ENCODE results near the gene PFKP.

PFKP gene

GRCh38 chr10:3132036-3133025, 65.0 kb downstream of the PFKP start:
- Histone ChIP-seq H3K9ac (ENCODE audit: low read depth in 1 of 2, low read length in 2 of 2) (no peak overlapping the region), H3K9me3 (ENCODE audit: control insufficient read depth in 1 of 2, low read length in 2 of 2) (no peaks in the 10 kb centered on the region), H3K36me3 (ENCODE audit: control insufficient read depth in 1 of 2, insufficient read depth in 2 of 2, low read length in 2 of 2) (peaks cover 24 to 64% of the 10 kb centered on the region in 2 donors), H3K27ac (ENCODE audit: low read depth, low read length) (no peak overlapping the region), H3K4me3 (ENCODE audit: low read depth in 1 of 2, low read length in 2 of 2) (no peak overlapping the region), H3K27me3 (ENCODE audit: control insufficient read depth in 1 of 2, insufficient read depth in 2 of 2, low read length in 2 of 2) (no peaks in the 10 kb centered on the region), H3K4me1 (ENCODE audit: control insufficient read depth in 1 of 2, insufficient read depth in 2 of 2, low read length in 2 of 2) (peaks cover 0 to 1% of the 10 kb centered on the region in 2 donors)

GRCh38 chr10:3133948-3134347, 66.6 kb downstream of the PFKP start:
- H3K4me1 ChIP-seq (ENCODE audit: control insufficient read depth in 1 of 2, insufficient read depth in 2 of 2, low read length in 2 of 2), result no peaks in the 10 kb centered on the region
- peaks cover 31 to 80% of the 10 kb centered on the region in 2 donors for H3K36me3 ChIP-seq (ENCODE audit: control insufficient read depth in 1 of 2, insufficient read depth in 2 of 2, low read length in 2 of 2)
- no peaks in the 10 kb centered on the region for H3K27me3 ChIP-seq (ENCODE audit: control insufficient read depth in 1 of 2, insufficient read depth in 2 of 2, low read length in 2 of 2)
- no peak overlapping the region for H3K27ac ChIP-seq (ENCODE audit: low read depth, low read length)
- no peaks in the 10 kb centered on the region for H3K9me3 ChIP-seq (ENCODE audit: control insufficient read depth in 1 of 2, low read length in 2 of 2)
- no peak overlapping the region for H3K4me3 ChIP-seq (ENCODE audit: low read depth in 1 of 2, low read length in 2 of 2)
- no peak overlapping the region for H3K9ac ChIP-seq (ENCODE audit: low read depth in 1 of 2, low read length in 2 of 2)

- no peaks in the 10 kb centered on the region for H3K27me3 ChIP-seq (ENCODE audit: control insufficient read depth in 1 of 2, insufficient read depth in 2 of 2, low read length in 2 of 2)
- no peak overlapping the region for H3K4me3 ChIP-seq (ENCODE audit: low read depth in 1 of 2, low read length in 2 of 2)
- H3K9ac ChIP-seq (ENCODE audit: low read depth in 1 of 2, low read length in 2 of 2), result no peak overlapping the region
- peaks cover 32 to 88% of the 10 kb centered on the region in 2 donors for H3K36me3 ChIP-seq (ENCODE audit: control insufficient read depth in 1 of 2, insufficient read depth in 2 of 2, low read length in 2 of 2)
- no peaks in the 10 kb centered on the region for H3K4me1 ChIP-seq (ENCODE audit: control insufficient read depth in 1 of 2, insufficient read depth in 2 of 2, low read length in 2 of 2)
- no peak overlapping the region for H3K27ac ChIP-seq (ENCODE audit: low read depth, low read length)
- H3K9me3 ChIP-seq (ENCODE audit: control insufficient read depth in 1 of 2, low read length in 2 of 2), result no peaks in the 10 kb centered on the region
These were observed 67.7 kb downstream of the PFKP start for GRCh38 chr10:3135006-3135405.

- no peak overlapping the region for H3K9ac ChIP-seq (ENCODE audit: low read depth in 1 of 2, low read length in 2 of 2)
- H3K27me3 ChIP-seq (ENCODE audit: control insufficient read depth in 1 of 2, insufficient read depth in 2 of 2, low read length in 2 of 2), result no peaks in the 10 kb centered on the region
- H3K36me3 ChIP-seq (ENCODE audit: control insufficient read depth in 1 of 2, insufficient read depth in 2 of 2, low read length in 2 of 2), result peaks cover 33 to 93% of the 10 kb centered on the region in 2 donors
- no peak overlapping the region for H3K4me3 ChIP-seq (ENCODE audit: low read depth in 1 of 2, low read length in 2 of 2)
- H3K9me3 ChIP-seq (ENCODE audit: control insufficient read depth in 1 of 2, low read length in 2 of 2), result no peaks in the 10 kb centered on the region
- H3K27ac ChIP-seq (ENCODE audit: low read depth, low read length), result no peak overlapping the region
- H3K4me1 ChIP-seq (ENCODE audit: control insufficient read depth in 1 of 2, insufficient read depth in 2 of 2, low read length in 2 of 2), result no peaks in the 10 kb centered on the region
These were observed 69.0 kb downstream of the PFKP start for GRCh38 chr10:3136336-3136735.

GRCh38 chr10:3136763-3137611, 69.6 kb downstream of the PFKP start:
- no peak overlapping the region for H3K4me3 ChIP-seq (ENCODE audit: low read depth in 1 of 2, low read length in 2 of 2)
- no peaks in the 10 kb centered on the region for H3K9me3 ChIP-seq (ENCODE audit: control insufficient read depth in 1 of 2, low read length in 2 of 2)
- no peaks in the 10 kb centered on the region for H3K27me3 ChIP-seq (ENCODE audit: control insufficient read depth in 1 of 2, insufficient read depth in 2 of 2, low read length in 2 of 2)
- no peak overlapping the region for H3K27ac ChIP-seq (ENCODE audit: low read depth, low read length)
- H3K4me1 ChIP-seq (ENCODE audit: control insufficient read depth in 1 of 2, insufficient read depth in 2 of 2, low read length in 2 of 2), result no peaks in the 10 kb centered on the region
- H3K36me3 ChIP-seq (ENCODE audit: control insufficient read depth in 1 of 2, insufficient read depth in 2 of 2, low read length in 2 of 2), result peaks cover 34 to 90% of the 10 kb centered on the region in 2 donors
- H3K9ac ChIP-seq (ENCODE audit: low read depth in 1 of 2, low read length in 2 of 2), result no peak overlapping the region

GRCh38 chr10:3137958-3138726, 70.8 kb downstream of the PFKP start:
- no peak overlapping the region for H3K9ac ChIP-seq (ENCODE audit: low read depth in 1 of 2, low read length in 2 of 2)
- H3K4me1 ChIP-seq (ENCODE audit: control insufficient read depth in 1 of 2, insufficient read depth in 2 of 2, low read length in 2 of 2), result no peaks in the 10 kb centered on the region
- H3K27me3 ChIP-seq (ENCODE audit: control insufficient read depth in 1 of 2, insufficient read depth in 2 of 2, low read length in 2 of 2), result no peaks in the 10 kb centered on the region
- H3K4me3 ChIP-seq (ENCODE audit: low read depth in 1 of 2, low read length in 2 of 2), result no peak overlapping the region
- peaks cover 35 to 90% of the 10 kb centered on the region in 2 donors for H3K36me3 ChIP-seq (ENCODE audit: control insufficient read depth in 1 of 2, insufficient read depth in 2 of 2, low read length in 2 of 2)
- no peaks in the 10 kb centered on the region for H3K9me3 ChIP-seq (ENCODE audit: control insufficient read depth in 1 of 2, low read length in 2 of 2)
- no peak overlapping the region for H3K27ac ChIP-seq (ENCODE audit: low read depth, low read length)

- H3K36me3 ChIP-seq (ENCODE audit: control insufficient read depth in 1 of 2, insufficient read depth in 2 of 2, low read length in 2 of 2), result peaks cover 41 to 92% of the 10 kb centered on the region in 2 donors
- H3K9me3 ChIP-seq (ENCODE audit: control insufficient read depth in 1 of 2, low read length in 2 of 2), result no peaks in the 10 kb centered on the region
- H3K4me1 ChIP-seq (ENCODE audit: control insufficient read depth in 1 of 2, insufficient read depth in 2 of 2, low read length in 2 of 2), result no peaks in the 10 kb centered on the region
- no peaks in the 10 kb centered on the region for H3K27me3 ChIP-seq (ENCODE audit: control insufficient read depth in 1 of 2, insufficient read depth in 2 of 2, low read length in 2 of 2)
- H3K27ac ChIP-seq (ENCODE audit: low read depth, low read length), result no peak overlapping the region
- no peak overlapping the region for H3K4me3 ChIP-seq (ENCODE audit: low read depth in 1 of 2, low read length in 2 of 2)
- no peak overlapping the region for H3K9ac ChIP-seq (ENCODE audit: low read depth in 1 of 2, low read length in 2 of 2)
These were observed 72.0 kb downstream of the PFKP start for GRCh38 chr10:3139216-3139910.

- no peaks in the 10 kb centered on the region for H3K27me3 ChIP-seq (ENCODE audit: control insufficient read depth in 1 of 2, insufficient read depth in 2 of 2, low read length in 2 of 2)
- H3K4me1 ChIP-seq (ENCODE audit: control insufficient read depth in 1 of 2, insufficient read depth in 2 of 2, low read length in 2 of 2), result no peaks in the 10 kb centered on the region
- no peak overlapping the region for H3K4me3 ChIP-seq (ENCODE audit: low read depth in 1 of 2, low read length in 2 of 2)
- H3K27ac ChIP-seq (ENCODE audit: low read depth, low read length), result no peak overlapping the region
- H3K9me3 ChIP-seq (ENCODE audit: control insufficient read depth in 1 of 2, low read length in 2 of 2), result no peaks in the 10 kb centered on the region
- peaks cover 42 to 92% of the 10 kb centered on the region in 2 donors for H3K36me3 ChIP-seq (ENCODE audit: control insufficient read depth in 1 of 2, insufficient read depth in 2 of 2, low read length in 2 of 2)
- no peak overlapping the region for H3K9ac ChIP-seq (ENCODE audit: low read depth in 1 of 2, low read length in 2 of 2)
These were observed 72.9 kb downstream of the PFKP start for GRCh38 chr10:3140280-3140679.

- Histone ChIP-seq H3K9ac (ENCODE audit: low read depth in 1 of 2, low read length in 2 of 2) (no peak overlapping the region), H3K4me1 (ENCODE audit: control insufficient read depth in 1 of 2, insufficient read depth in 2 of 2, low read length in 2 of 2) (no peaks in the 10 kb centered on the region), H3K9me3 (ENCODE audit: control insufficient read depth in 1 of 2, low read length in 2 of 2) (no peaks in the 10 kb centered on the region), H3K27me3 (ENCODE audit: control insufficient read depth in 1 of 2, insufficient read depth in 2 of 2, low read length in 2 of 2) (no peaks in the 10 kb centered on the region), H3K4me3 (ENCODE audit: low read depth in 1 of 2, low read length in 2 of 2) (no peak overlapping the region), H3K36me3 (ENCODE audit: control insufficient read depth in 1 of 2, insufficient read depth in 2 of 2, low read length in 2 of 2) (peaks cover 43 to 92% of the 10 kb centered on the region in 2 donors), H3K27ac (ENCODE audit: low read depth, low read length) (no peak overlapping the region)
These were observed 74.1 kb downstream of the PFKP start for GRCh38 chr10:3141351-3142005.

Data from duodenal mucosa (tissue), 2 donors.